Suprapubic skin (tissue), 4 donors: Measurements from ENCODE around the gene STEEP1. TPM values are rescaled to one million over a fixed set of nuclear protein-coding genes. Genes with fewer than 3 reads are reported as not detected.

Experiments used
- DNase-seq, 2 donors: peaks; one replicate each; pipeline ENCODE4 v3.0.0-alpha.2; 2019; ENCODE audit warnings: low spot score in 2 of 2
- H3K27ac ChIP-seq: fragments of 200-600 bp; sonication (generic); one replicate; pipeline ENCODE4 v1.5.1; 2019
- H3K27me3 ChIP-seq: fragments of 200-600 bp; sonication (generic); one replicate; pipeline ENCODE4 v1.5.1; 2019
- H3K36me3 ChIP-seq: fragments of 200-600 bp; sonication (generic); one replicate; pipeline ENCODE4 v1.5.1; 2019
- H3K4me1 ChIP-seq: fragments of 200-600 bp; sonication (generic); one replicate; pipeline ENCODE4 v1.5.1; 2019
- H3K4me3 ChIP-seq: fragments of 200-600 bp; sonication (generic); one replicate; pipeline ENCODE4 v1.5.1; 2019; ENCODE audit warnings: mild to moderate bottlenecking
- H3K9me3 ChIP-seq: fragments of 200-600 bp; sonication (generic); one replicate; pipeline ENCODE4 v1.5.1; 2019
- CTCF ChIP-seq, 2 donors: fragments of 200-600 bp in 1 of 2; fragments of 450-650 bp in 1 of 2; sonication (generic) in 1 of 2; IDR thresholded peaks; one replicate each; pipeline ENCODE4 v1.5.1; 2016 to 2019; ENCODE audit warnings: antibody characterized with exemption in 2 of 2, mild to moderate bottlenecking in 1 of 2, moderate library complexity in 1 of 2
- EP300 ChIP-seq: sonication (generic); formaldehyde crosslinking; IDR thresholded peaks from one replicate; pipeline ENCODE4 v1.6.1; 2017; ENCODE audit warnings: antibody characterized with exemption
- POLR2A ChIP-seq, 2 donors: fragments of 450-650 bp; IDR thresholded peaks; one replicate each; pipeline ENCODE4 v1.6.1; 2017; ENCODE audit warnings: antibody characterized with exemption in 2 of 2, mild to moderate bottlenecking in 2 of 2, moderate library complexity in 2 of 2
- POLR2AphosphoS5 ChIP-seq, 3 donors: sonication (generic); formaldehyde crosslinking; IDR thresholded peaks; one replicate each; pipeline ENCODE4 v1.6.1; 2017; ENCODE audit warnings: antibody characterized with exemption in 3 of 3
- WGBS: methylation state at CpG from one replicate; pipeline ENCODE4 v1.1.5; 2018; 5-methylcytosine and 5-hydroxymethylcytosine counted together
- total RNA-seq, 4 donors: library from RNA; depleted of rRNA; stranded (reverse); fragments of >200 nt; gene quantifications; one replicate each; pipeline ENCODE4 v1.1.0, GENCODE V29; 2016

The STEEP1 gene
- 10 to 100 TPM; 26.6 to 45.6 (median 33.6) TPM for total RNA-seq

- Histone ChIP-seq H3K27ac (peak within 1 kb of the TSS; percentile 71), H3K4me1 (peaks cover 6% of the 10 kb centered on the region), H3K36me3 (no peaks in the 10 kb centered on the region), H3K9me3 (no peaks in the 10 kb centered on the region), H3K4me3 (peak within 1 kb of the TSS; percentile 57), H3K27me3 (no peaks in the 10 kb centered on the region)
- TF ChIP-seq EP300 (no peak), POLR2A (IDR thresholded peaks at IDR 0.05) (no peak), POLR2AphosphoS5 (IDR thresholded peaks at IDR 0.05) (peak; percentile 36 to 85 (median 37)), CTCF (IDR thresholded peaks at IDR 0.05) (no peak)
- 20% methylated on average over 17 of the region's 27 CpGs for whole genome bisulfite sequencing
- peak; percentile 89 to 94 for DNase-seq
Observed at GRCh38 chrX:119565107-119565663, at the start of gene STEEP1. Gene STEEP1 (minus strand): TSS chrX:119565409. CDS start chrX:119565355, 54 bp downstream.

- 88% methylated on average over 13 of the region's 13 CpGs for WGBS
- no peak for DNase-seq
- no peak overlapping the region for H3K27ac ChIP-seq
- no peaks in the 10 kb centered on the region for H3K27me3 ChIP-seq
- no peak overlapping the region for H3K4me3 ChIP-seq
- no peaks in the 10 kb centered on the region for H3K4me1 ChIP-seq
- TF ChIP-seq POLR2A (IDR thresholded peaks at IDR 0.05) (no peak), POLR2AphosphoS5 (IDR thresholded peaks at IDR 0.05) (no peak), EP300 (no peak), CTCF (IDR thresholded peaks at IDR 0.05) (no peak)
- no peaks in the 10 kb centered on the region for H3K9me3 ChIP-seq
- no peaks in the 10 kb centered on the region for H3K36me3 ChIP-seq
Observed at GRCh38 chrX:119614776-119615175, 49.6 kb upstream of the STEEP1 start.

GRCh38 chrX:119607018-119607389, 41.8 kb upstream of the STEEP1 start:
- peak overlapping the region; percentile 73 for H3K4me3 ChIP-seq
- no peak for TF ChIP-seq CTCF (IDR thresholded peaks at IDR 0.05)
- TF ChIP-seq EP300 = no peak
- no peak for TF ChIP-seq POLR2A (IDR thresholded peaks at IDR 0.05)
- no peak for TF ChIP-seq POLR2AphosphoS5 (IDR thresholded peaks at IDR 0.05)
- H3K36me3 ChIP-seq = no peaks in the 10 kb centered on the region
- no peaks in the 10 kb centered on the region for H3K27me3 ChIP-seq
- no peak for DNase-seq
- WGBS = 61% methylated on average over 7 of the region's 7 CpGs
- H3K4me1 ChIP-seq = peaks cover 5% of the 10 kb centered on the region
- peak overlapping the region; percentile 85 for H3K27ac ChIP-seq
- H3K9me3 ChIP-seq = no peaks in the 10 kb centered on the region

- peak; percentile 93 to 94 for DNase-seq
- TF ChIP-seq EP300 = no peak
- TF ChIP-seq POLR2AphosphoS5 (IDR thresholded peaks at IDR 0.05) = peak in 1 of 3 donors; percentile 26
- TF ChIP-seq CTCF (IDR thresholded peaks at IDR 0.05) = no peak
- TF ChIP-seq POLR2A (IDR thresholded peaks at IDR 0.05) = peak; percentile 61 to 76
- peak within 1 kb of the TSS; percentile 85 for H3K27ac ChIP-seq
- peaks cover 5% of the 10 kb centered on the region for H3K4me1 ChIP-seq
- H3K36me3 ChIP-seq = no peaks in the 10 kb centered on the region
- H3K9me3 ChIP-seq = no peaks in the 10 kb centered on the region
- WGBS = 36% methylated on average over 36 of the region's 46 CpGs
- H3K27me3 ChIP-seq = no peaks in the 10 kb centered on the region
- H3K4me3 ChIP-seq = peak within 1 kb of the TSS; percentile 73
Observed at GRCh38 chrX:119606280-119607017, 41.2 kb upstream of the STEEP1 start, which contains the start of gene NKRF. Gene NKRF (minus strand): TSS chrX:119606424.
